GM12878 (cell line): Measurements from ENCODE around the gene PLA2G4A. TPM values are rescaled to one million over a fixed set of nuclear protein-coding genes. Genes with fewer than 3 reads are reported as not detected.

ENCODE experiments used
- ATAC-seq: fragments of 200-7000 bp; cut with Tn5 transposase; 3 replicates; pipeline ENCODE4 v1.9.1; 2020; ENCODE audit warnings: mild to moderate bottlenecking, moderate library complexity
- BruUV-seq: library from RNA; stranded (reverse); fragments of 400-500 nt; replicated peaks from 2 replicates; lab custom pipeline; 2021; lab: Mats Ljungman, UMichigan
- CTCF ChIA-PET: fragments of 300-600 bp; sonication (Branson Sonifier 250); formaldehyde crosslinking; extraction: SDS; loops from one replicate; lab custom pipeline; 2021; ENCODE audit warnings: inconsistent platforms; lab: Yijun Ruan, JAX
- POLR2A ChIA-PET: fragments of 350-600 bp; formaldehyde crosslinking; extraction: SDS; loops from one replicate; lab custom pipeline; 2021; ENCODE audit warnings: inconsistent platforms; lab: Charles Lee
- RAD21 ChIA-PET: fragments of 300-600 bp; sonication (Branson Sonifier 250); formaldehyde crosslinking; loops from one replicate; lab custom pipeline; 2023; ENCODE audit warnings: antibody characterized with exemption; ENCODE audit not compliant: unreplicated experiment; lab: Charles Lee
- SMC1A ChIA-PET: fragments of 300-600 bp; sonication (Branson Sonifier 250); formaldehyde crosslinking; loops from one replicate; lab custom pipeline; 2023; ENCODE audit not compliant: unreplicated experiment, uncharacterized antibody; lab: Charles Lee
- DNase-seq: peaks from one replicate; pipeline ENCODE4 v3.0.0-alpha.2; 2011; ENCODE audit warnings: low read depth, low spot score
- FAIRE-seq: peaks from 3 replicates; lab custom pipeline; 2011; peaks lifted over from hg19 to GRCh38; lab: Jason Lieb, UNC
- H2AFZ ChIP-seq: 2 replicates; pipeline ENCODE4 v1.6.0; 2011; ENCODE audit warnings: low read depth, low read length, control low read depth; ENCODE audit not compliant: control insufficient read depth
- H3K27ac ChIP-seq: 2 replicates; pipeline ENCODE4 v1.5.1; 2011; ENCODE audit warnings: control low read depth; ENCODE audit not compliant: control insufficient read depth, insufficient read depth
- H3K27me3 ChIP-seq, 2 experiments: replicated peaks in 1 of 2; 2 replicates each; pipeline versions ENCODE4 v1.6.0 to v1.6.1; 2011; ENCODE audit warnings: low read length in 1 of 2; ENCODE audit not compliant: control insufficient read depth in 2 of 2, insufficient read depth in 2 of 2
- H3K36me3 ChIP-seq, 2 experiments: 2 replicates each; pipeline ENCODE4 v1.5.1; 2011; ENCODE audit warnings: low read length in 1 of 2; ENCODE audit not compliant: control insufficient read depth in 2 of 2, insufficient read depth in 2 of 2
- H3K4me1 ChIP-seq: 2 replicates; pipeline ENCODE4 v1.6.1; 2011; ENCODE audit warnings: mild to moderate bottlenecking, low read length, moderate library complexity, mixed read lengths; ENCODE audit not compliant: control insufficient read depth, insufficient read depth
- H3K4me2 ChIP-seq: 2 replicates; pipeline ENCODE4 v1.6.0; 2011; ENCODE audit warnings: control low read depth; ENCODE audit not compliant: control insufficient read depth, insufficient read depth
- H3K4me3 ChIP-seq: fragments of 200-600 bp; sonication (generic); 2 replicates; pipeline ENCODE4 v1.5.1; 2016
- H3K79me2 ChIP-seq: 2 replicates; pipeline ENCODE4 v1.6.0; 2011; ENCODE audit warnings: low read length; ENCODE audit not compliant: control insufficient read depth, insufficient read depth
- H3K9ac ChIP-seq: 2 replicates; pipeline ENCODE4 v1.8.0; 2011; ENCODE audit warnings: low read length, control low read depth, mixed read lengths; ENCODE audit not compliant: control insufficient read depth, insufficient read depth
- H3K9me3 ChIP-seq: replicated peaks from 3 replicates; pipeline ENCODE4 v1.5.1; 2011; ENCODE audit warnings: mild to moderate bottlenecking, low read length; ENCODE audit not compliant: control insufficient read depth, insufficient read depth
- H4K20me1 ChIP-seq: 2 replicates; pipeline ENCODE4 v1.6.0; 2011; ENCODE audit not compliant: control insufficient read depth, insufficient read depth
- BMI1 ChIP-seq: fragments of 450-650 bp; IDR thresholded peaks from 2 replicates; pipeline ENCODE4 v1.6.1; 2016; ENCODE audit warnings: mild to moderate bottlenecking, moderate library complexity, borderline replicate concordance
- CBX5 ChIP-seq: sonication (generic); IDR thresholded peaks from 2 replicates; pipeline ENCODE4 v1.6.1; 2016; ENCODE audit warnings: low read depth, moderate library complexity, mild to moderate bottlenecking, inconsistent platforms
- CHD1 ChIP-seq: IDR thresholded peaks from 2 replicates; pipeline ENCODE4 v1.6.1; 2012; ENCODE audit warnings: low read depth, low read length, improper control_type of control experiment
- EED ChIP-seq: sonication (generic); IDR thresholded peaks from 2 replicates; pipeline ENCODE4 v1.6.1; 2016; ENCODE audit warnings: antibody characterized with exemption, low read depth
- IKZF2 ChIP-seq, 2 experiments: fragments of 450-650 bp; IDR thresholded peaks; 2 replicates each; pipeline ENCODE4 v1.6.1; 2017; ENCODE audit warnings: mild to moderate bottlenecking in 2 of 2, moderate library complexity in 2 of 2
- MAX ChIP-seq: IDR thresholded peaks from 2 replicates; pipeline ENCODE4 v1.6.1; 2012; ENCODE audit warnings: low read depth, low read length, improper control_type of control experiment
- MYC ChIP-seq: IDR thresholded peaks from 2 replicates; pipeline ENCODE4 v1.6.1; 2011; ENCODE audit warnings: mild to moderate bottlenecking, low read length, moderate library complexity, inconsistent platforms; ENCODE audit not compliant: insufficient read depth, insufficient replicate concordance, insufficient read length, severe bottlenecking
- NR2F1 ChIP-seq: fragments of 450-650 bp; conservative IDR thresholded peaks from 2 replicates; pipeline ENCODE4 v1.6.1; 2017; ENCODE audit warnings: mild to moderate bottlenecking
- POLR2AphosphoS5 ChIP-seq: IDR thresholded peaks from 2 replicates; pipeline ENCODE4 v1.6.1; 2011; ENCODE audit warnings: mild to moderate bottlenecking, low read length, inconsistent platforms
- RELB ChIP-seq: fragments of 450-650 bp; IDR thresholded peaks from 2 replicates; pipeline ENCODE4 v1.6.1; 2017; ENCODE audit warnings: low read depth, mild to moderate bottlenecking, moderate library complexity
- SP1 ChIP-seq: IDR thresholded peaks from one replicate; pipeline ENCODE4 v1.6.1; 2011; ENCODE audit warnings: low read depth, low read length
- SRF ChIP-seq, 2 experiments: IDR thresholded peaks; 2 replicates each; pipeline ENCODE4 v1.6.1; 2011; ENCODE audit warnings: low read depth in 2 of 2, low read length in 2 of 2, mild to moderate bottlenecking in 1 of 2, moderate library complexity in 1 of 2
- TBL1XR1 ChIP-seq: IDR thresholded peaks from 2 replicates; pipeline ENCODE4 v1.6.1; 2012; ENCODE audit warnings: low read depth, low read length, improper control_type of control experiment
- ZBED1 ChIP-seq: IDR thresholded peaks from 2 replicates; pipeline ENCODE4 v1.6.1; 2016; ENCODE audit warnings: borderline replicate concordance
- ZNF207 ChIP-seq: fragments of 450-650 bp; IDR thresholded peaks from 2 replicates; pipeline ENCODE4 v1.6.1; 2014; ENCODE audit warnings: antibody characterized with exemption, mild to moderate bottlenecking, borderline replicate concordance
- ZSCAN29 ChIP-seq: fragments of 450-650 bp; IDR thresholded peaks from 2 replicates; pipeline ENCODE4 v1.6.1; 2017; ENCODE audit warnings: mild to moderate bottlenecking, moderate library complexity
- WGBS: methylation state at CpG from one replicate; pipeline ENCODE4 v1.1.6; 2016; ENCODE audit warnings: low lambda C conversion rate; ENCODE audit not compliant: insufficient replicate concordance, insufficient coverage; ENCODE audit errors: missing lambda C conversion rate; 5-methylcytosine and 5-hydroxymethylcytosine counted together
- in situ Hi-C: fragments of 300-500 bp; cut with MboI; formaldehyde crosslinking; loops from 9 replicates; pipeline ENCODE4 v1.14.3; 2018; ENCODE audit warnings: mixed read lengths
- intact Hi-C: fragments of 100-400 bp; cut with micrococcal nuclease; formaldehyde crosslinking; loops from one replicate; pipeline ENCODE4 v1.14.2; 2022; ENCODE audit not compliant: unreplicated experiment
- polyA plus RNA-seq, 11 experiments: library from polyadenylated mRNA; depleted of rRNA in 4 of 11; unstranded in 6 of 11; stranded (reverse) in 5 of 11; fragments of >200 nt; fragmentation: Nextera tagmentation in 4 of 11; fragmentation: Illumina TruSeq in 1 of 11; extraction: Ambion mirVana in 4 of 11; extraction: Trizol in 1 of 11; gene quantifications; 1 replicate in 1 of 11; 2 replicates in 10 of 11; pipeline versions ENCODE4 v1.2.1 to v1.2.3, GENCODE V29; 2011 to 2016; ENCODE audit warnings: inconsistent platforms in 2 of 11, missing spikeins in 2 of 11, low read depth in 1 of 11
- total RNA-seq, 4 experiments: library from RNA; depleted of rRNA in 3 of 4; stranded (reverse); fragments of >200 nt in 3 of 4; fragmentation: Illumina TruSeq in 1 of 4; extraction: Trizol in 1 of 4; gene quantifications; 2 replicates each; pipeline versions ENCODE4 v1.2.1 to v1.2.3, GENCODE V29; 2013 to 2021
- TF ChIP-seq, protein P1 (sequence below): fragments of 450-650 bp; IDR thresholded peaks from 2 replicates; pipeline ENCODE4 v1.6.1; 2014; ENCODE audit warnings: mild to moderate bottlenecking

Gene PLA2G4A
- total and polyA plus RNA-seq, 10 of the 15 experiments (the other 5 are each of a cell fraction or from before 2014, with no cell fraction given) = 0.70 to 3.3 (median 1.5) TPM; not detected in 1

GRCh38 chr1:186819563-186819962, 9.2 kb upstream of the PLA2G4A start (continued):
- TF ChIP-seq TBL1XR1 (no peak), BMI1 (no peak), ZSCAN29 (no peak), ZNF207 (no peak), EED (no peak)

DNA sequence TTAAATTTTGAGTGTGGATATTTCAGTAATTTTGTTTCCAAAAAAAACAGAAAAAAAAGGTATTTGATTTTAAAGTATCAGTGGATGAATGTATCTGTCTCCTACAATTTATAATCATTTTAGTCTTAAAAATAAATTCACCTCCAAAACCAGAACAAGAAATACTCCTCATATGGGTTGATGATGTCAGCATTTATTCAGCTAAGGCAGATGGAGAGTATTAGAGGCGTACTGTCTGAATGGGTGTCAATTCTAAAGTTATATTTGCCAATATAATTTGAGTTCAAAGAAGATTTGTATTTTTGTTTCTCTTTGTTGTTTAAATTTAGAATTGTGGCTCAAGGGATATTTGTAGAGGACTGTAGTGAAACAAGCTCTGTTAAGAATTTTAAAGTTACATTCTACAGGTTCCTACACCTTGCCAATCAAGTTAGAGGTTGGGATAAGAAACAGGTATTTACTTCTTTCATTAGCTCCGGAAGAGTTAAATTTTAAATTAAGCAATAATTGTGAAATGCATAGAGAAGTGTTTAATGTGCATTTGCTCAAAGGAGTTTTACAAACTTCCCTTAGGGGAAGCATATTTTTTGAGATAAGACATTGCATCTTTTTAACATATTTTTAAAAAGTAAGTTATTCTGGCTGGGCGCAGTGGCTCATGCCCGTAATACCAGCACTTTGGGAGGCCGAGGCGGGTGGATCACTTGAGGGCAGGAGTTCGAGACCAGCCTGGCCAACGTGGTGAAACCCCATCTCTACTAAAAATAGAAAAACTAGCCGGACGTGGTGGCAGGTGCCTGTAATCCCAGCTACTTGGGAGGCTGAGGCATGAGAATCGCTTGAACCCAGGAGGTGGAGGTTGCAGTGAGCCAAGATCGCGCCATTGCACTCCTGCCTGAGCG, 1.2 kb downstream of the PLA2G4A start:
- DNase-seq = no peak
- 13% methylated on average over 11 of the region's 14 CpGs for WGBS
- H3K9me3 ChIP-seq = no peaks in the 10 kb centered on the region
- ChIA-PET POLR2A (no interaction called here), CTCF (no interaction called here), RAD21 (no interaction called here), SMC1A (no interaction called here)
- H3K79me2 ChIP-seq = no peaks in the 10 kb centered on the region
- ATAC-seq = no peak
- no peaks in the 10 kb centered on the region for H3K4me1 ChIP-seq
- H4K20me1 ChIP-seq = no peaks in the 10 kb centered on the region
- no TSS peak for BruUV-seq
- TF ChIP-seq MAX (no peak), POLR2AphosphoS5 (no peak), SP1 (no peak), CBX5 (no peak), CHD1 (no peak), MYC (no peak), RELB (no peak), NR2F1 (no peak), SRF (IDR thresholded peaks at IDR 0.05; ENCODE audit: low read depth in 2 of 2, low read length in 2 of 2) (no peak), ZBED1 (no peak), IKZF2 (IDR thresholded peaks at IDR 0.05) (no peak)
- TF ChIP-seq, protein P1, sequence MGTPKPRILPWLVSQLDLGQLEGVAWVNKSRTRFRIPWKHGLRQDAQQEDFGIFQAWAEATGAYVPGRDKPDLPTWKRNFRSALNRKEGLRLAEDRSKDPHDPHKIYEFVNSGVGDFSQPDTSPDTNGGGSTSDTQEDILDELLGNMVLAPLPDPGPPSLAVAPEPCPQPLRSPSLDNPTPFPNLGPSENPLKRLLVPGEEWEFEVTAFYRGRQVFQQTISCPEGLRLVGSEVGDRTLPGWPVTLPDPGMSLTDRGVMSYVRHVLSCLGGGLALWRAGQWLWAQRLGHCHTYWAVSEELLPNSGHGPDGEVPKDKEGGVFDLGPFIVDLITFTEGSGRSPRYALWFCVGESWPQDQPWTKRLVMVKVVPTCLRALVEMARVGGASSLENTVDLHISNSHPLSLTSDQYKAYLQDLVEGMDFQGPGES = no peak
- H3K9ac ChIP-seq = no peak overlapping the region
- no peak overlapping the region for H2AFZ ChIP-seq
- H3K4me2 ChIP-seq = peak overlapping the region; percentile 42; the same call in 1 of the 2 replicates
- H3K27ac ChIP-seq = no peak overlapping the region
- no peaks in the 10 kb centered on the region for H3K27me3 ChIP-seq
- H3K4me3 ChIP-seq = peak overlapping the region; percentile 68; the same call in 1 of the 2 replicates
- intact Hi-C loops = loop anchor here (10.0 kb wide), 1 partner anchor 65 kb away; no protein-coding TSS in a partner anchor
- H3K36me3 ChIP-seq = no peaks in the 10 kb centered on the region
- in situ Hi-C loops = no loop called here
- FAIRE-seq = no peak
